HL-60 (cell line): ENCODE measurements around the gene ZBED4.

ENCODE experiments used
- DNase-seq, 2 experiments: peaks; one replicate each; pipeline ENCODE4 v3.0.0-alpha.2; 2010 to 2020; ENCODE audit warnings: low read depth in 1 of 2, low spot score in 1 of 2
- H3K27ac ChIP-seq: fragments of 250-450 bp; sonication (Bioruptor Pico); replicated peaks from 2 replicates; pipeline ENCODE4 v1.5.1; 2020; ENCODE audit warnings: mild to moderate bottlenecking, moderate library complexity
- H3K27me3 ChIP-seq: fragments of 250-450 bp; sonication (Bioruptor Pico); 2 replicates; pipeline ENCODE4 v1.5.1; 2021; ENCODE audit warnings: mild to moderate bottlenecking, moderate library complexity; ENCODE audit not compliant: insufficient read depth, poor library complexity, severe bottlenecking
- H3K4me3 ChIP-seq: replicated peaks from 2 replicates; pipeline ENCODE4 v1.5.1; 2011; ENCODE audit warnings: mild to moderate bottlenecking, control low read depth, low read length; ENCODE audit not compliant: insufficient read depth
- GABPA ChIP-seq: IDR thresholded peaks from 2 replicates; pipeline ENCODE4 v1.6.1; 2012; ENCODE audit warnings: low read depth
- POLR2AphosphoS5 ChIP-seq: IDR thresholded peaks from 2 replicates; pipeline ENCODE4 v1.6.1; 2012; ENCODE audit warnings: low read depth
- SPI1 ChIP-seq: IDR thresholded peaks from 2 replicates; pipeline ENCODE4 v1.6.1; 2012; ENCODE audit warnings: low read depth, mild to moderate bottlenecking, borderline replicate concordance
- TF ChIP-seq, protein P1 (sequence below): IDR thresholded peaks from 2 replicates; pipeline ENCODE4 v1.6.1; 2012; ENCODE audit warnings: low read depth; ENCODE audit not compliant: insufficient replicate concordance
- TF ChIP-seq, protein P2 (sequence below): IDR thresholded peaks from one replicate; pipeline ENCODE4 v1.5.1; 2011; ENCODE audit warnings: low read length, control low read depth, inconsistent platforms; ENCODE audit not compliant: insufficient read depth

ZBED4 gene

GRCh38 chr22:49884503-49885260 lies 31.0 kb downstream of the ZBED4 start:
- no peak overlapping the region for H3K27ac ChIP-seq
- TF ChIP-seq SPI1 (no peak), POLR2AphosphoS5 (no peak), GABPA (no peak)
- TF ChIP-seq, protein P1, sequence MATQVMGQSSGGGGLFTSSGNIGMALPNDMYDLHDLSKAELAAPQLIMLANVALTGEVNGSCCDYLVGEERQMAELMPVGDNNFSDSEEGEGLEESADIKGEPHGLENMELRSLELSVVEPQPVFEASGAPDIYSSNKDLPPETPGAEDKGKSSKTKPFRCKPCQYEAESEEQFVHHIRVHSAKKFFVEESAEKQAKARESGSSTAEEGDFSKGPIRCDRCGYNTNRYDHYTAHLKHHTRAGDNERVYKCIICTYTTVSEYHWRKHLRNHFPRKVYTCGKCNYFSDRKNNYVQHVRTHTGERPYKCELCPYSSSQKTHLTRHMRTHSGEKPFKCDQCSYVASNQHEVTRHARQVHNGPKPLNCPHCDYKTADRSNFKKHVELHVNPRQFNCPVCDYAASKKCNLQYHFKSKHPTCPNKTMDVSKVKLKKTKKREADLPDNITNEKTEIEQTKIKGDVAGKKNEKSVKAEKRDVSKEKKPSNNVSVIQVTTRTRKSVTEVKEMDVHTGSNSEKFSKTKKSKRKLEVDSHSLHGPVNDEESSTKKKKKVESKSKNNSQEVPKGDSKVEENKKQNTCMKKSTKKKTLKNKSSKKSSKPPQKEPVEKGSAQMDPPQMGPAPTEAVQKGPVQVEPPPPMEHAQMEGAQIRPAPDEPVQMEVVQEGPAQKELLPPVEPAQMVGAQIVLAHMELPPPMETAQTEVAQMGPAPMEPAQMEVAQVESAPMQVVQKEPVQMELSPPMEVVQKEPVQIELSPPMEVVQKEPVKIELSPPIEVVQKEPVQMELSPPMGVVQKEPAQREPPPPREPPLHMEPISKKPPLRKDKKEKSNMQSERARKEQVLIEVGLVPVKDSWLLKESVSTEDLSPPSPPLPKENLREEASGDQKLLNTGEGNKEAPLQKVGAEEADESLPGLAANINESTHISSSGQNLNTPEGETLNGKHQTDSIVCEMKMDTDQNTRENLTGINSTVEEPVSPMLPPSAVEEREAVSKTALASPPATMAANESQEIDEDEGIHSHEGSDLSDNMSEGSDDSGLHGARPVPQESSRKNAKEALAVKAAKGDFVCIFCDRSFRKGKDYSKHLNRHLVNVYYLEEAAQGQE = no peak
- TF ChIP-seq, protein P2, sequence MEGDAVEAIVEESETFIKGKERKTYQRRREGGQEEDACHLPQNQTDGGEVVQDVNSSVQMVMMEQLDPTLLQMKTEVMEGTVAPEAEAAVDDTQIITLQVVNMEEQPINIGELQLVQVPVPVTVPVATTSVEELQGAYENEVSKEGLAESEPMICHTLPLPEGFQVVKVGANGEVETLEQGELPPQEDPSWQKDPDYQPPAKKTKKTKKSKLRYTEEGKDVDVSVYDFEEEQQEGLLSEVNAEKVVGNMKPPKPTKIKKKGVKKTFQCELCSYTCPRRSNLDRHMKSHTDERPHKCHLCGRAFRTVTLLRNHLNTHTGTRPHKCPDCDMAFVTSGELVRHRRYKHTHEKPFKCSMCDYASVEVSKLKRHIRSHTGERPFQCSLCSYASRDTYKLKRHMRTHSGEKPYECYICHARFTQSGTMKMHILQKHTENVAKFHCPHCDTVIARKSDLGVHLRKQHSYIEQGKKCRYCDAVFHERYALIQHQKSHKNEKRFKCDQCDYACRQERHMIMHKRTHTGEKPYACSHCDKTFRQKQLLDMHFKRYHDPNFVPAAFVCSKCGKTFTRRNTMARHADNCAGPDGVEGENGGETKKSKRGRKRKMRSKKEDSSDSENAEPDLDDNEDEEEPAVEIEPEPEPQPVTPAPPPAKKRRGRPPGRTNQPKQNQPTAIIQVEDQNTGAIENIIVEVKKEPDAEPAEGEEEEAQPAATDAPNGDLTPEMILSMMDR = no peak
- no peak for DNase-seq
- no peaks in the 10 kb centered on the region for H3K27me3 ChIP-seq
- no peak overlapping the region for H3K4me3 ChIP-seq

DNA sequence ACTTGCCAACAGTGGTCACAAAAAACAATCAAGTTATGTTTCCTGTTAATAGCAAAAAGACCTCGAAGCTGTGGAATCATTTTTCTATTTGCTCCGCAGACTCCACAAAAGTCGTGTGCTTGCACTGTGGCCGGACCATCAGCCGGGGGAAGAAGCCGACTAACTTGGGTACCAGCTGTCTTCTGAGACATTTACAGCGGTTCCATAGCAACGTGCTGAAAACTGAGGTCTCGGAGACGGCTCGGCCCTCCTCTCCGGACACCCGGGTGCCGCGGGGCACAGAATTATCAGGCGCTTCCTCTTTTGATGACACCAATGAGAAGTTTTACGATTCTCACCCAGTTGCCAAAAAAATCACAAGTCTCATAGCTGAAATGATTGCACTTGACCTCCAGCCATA lies 31.6 kb downstream of the ZBED4 start:
- TF ChIP-seq GABPA (no peak), POLR2AphosphoS5 (no peak), SPI1 (no peak; the same call in 1 of the 2 replicates)
- TF ChIP-seq, protein P1 = no peak
- TF ChIP-seq, protein P2 = no peak
- H3K27ac ChIP-seq = no peak overlapping the region
- no peak for DNase-seq

DNA sequence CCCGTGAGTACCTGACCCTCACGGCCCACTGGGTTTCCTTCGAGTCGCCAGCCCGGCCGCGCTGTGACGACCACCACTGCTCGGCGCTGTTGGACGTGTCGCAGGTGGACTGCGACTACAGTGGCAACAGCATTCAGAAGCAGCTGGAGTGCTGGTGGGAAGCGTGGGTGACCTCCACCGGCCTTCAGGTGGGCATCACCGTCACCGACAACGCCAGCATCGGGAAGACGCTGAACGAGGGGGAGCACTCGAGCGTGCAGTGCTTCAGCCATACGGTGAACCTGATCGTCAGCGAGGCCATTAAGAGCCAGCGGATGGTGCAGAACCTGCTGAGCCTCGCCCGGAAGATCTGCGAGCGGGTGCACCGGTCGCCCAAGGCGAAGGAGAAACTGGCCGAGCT lies 32.2 kb downstream of the ZBED4 start:
- Histone ChIP-seq H3K27ac (no peak overlapping the region), H3K27me3 (no peaks in the 10 kb centered on the region), H3K4me3 (no peak overlapping the region)
- TF ChIP-seq GABPA (no peak), SPI1 (no peak), POLR2AphosphoS5 (no peak)
- TF ChIP-seq, protein P1 = no peak
- TF ChIP-seq, protein P2 = no peak
- DNase-seq = no peak

More for the DNA sequence above, 31.6 kb downstream of the ZBED4 start:
- Histone ChIP-seq H3K27me3 (no peaks in the 10 kb centered on the region), H3K4me3 (no peak overlapping the region)
